PC-9 (cell line): ENCODE results near the gene LIN28B. TPM values are rescaled to one million over a fixed set of nuclear protein-coding genes. Genes with fewer than 3 reads are reported as not detected.

Experiments used
- BruUV-seq: library from RNA; stranded (reverse); fragments of 400-500 nt; replicated peaks from 2 replicates; lab custom pipeline; 2021; lab: Mats Ljungman, UMichigan
- CTCF ChIA-PET: fragments of 300-600 bp; sonication (Branson Sonifier 250); formaldehyde crosslinking; loops from one replicate; lab custom pipeline; 2022; ENCODE audit warnings: antibody characterized with exemption; lab: Charles Lee
- POLR2A ChIA-PET: fragments of 300-600 bp; sonication (Branson Sonifier 250); formaldehyde crosslinking; loops from one replicate; lab custom pipeline; 2022; ENCODE audit warnings: antibody characterized with exemption; ENCODE audit not compliant: unreplicated experiment; lab: Charles Lee
- DNase-seq, 2 experiments: peaks; one replicate each; pipeline versions ENCODE4 v3.0.0 to v3.0.0-alpha.2; 2015 to 2022; ENCODE audit warnings: mixed read lengths in 1 of 2
- H2AFZ ChIP-seq: fragments of 200-600 bp; sonication (generic); 2 replicates; pipeline ENCODE4 v1.8.1; 2017; ENCODE audit warnings: antibody characterized with exemption
- H3F3A ChIP-seq: fragments of 200-600 bp; sonication (generic); 2 replicates; pipeline ENCODE4 v1.8.1; 2017; ENCODE audit warnings: antibody characterized with exemption, mild to moderate bottlenecking, low read depth; ENCODE audit not compliant: insufficient read depth
- H3K27ac ChIP-seq: fragments of 200-600 bp; sonication (generic); 2 replicates; pipeline ENCODE4 v1.6.1; 2016; ENCODE audit warnings: mixed run types
- H3K27me3 ChIP-seq: fragments of 200-600 bp; sonication (generic); 2 replicates; pipeline ENCODE4 v1.6.1; 2016; ENCODE audit warnings: low read depth, mixed run types; ENCODE audit not compliant: insufficient read depth
- H3K36me3 ChIP-seq: fragments of 200-600 bp; sonication (generic); 2 replicates; pipeline ENCODE4 v1.6.1; 2016; ENCODE audit warnings: low read depth, mixed run types
- H3K4me1 ChIP-seq: fragments of 200-600 bp; sonication (generic); replicated peaks from 2 replicates; pipeline ENCODE4 v1.6.1; 2016; ENCODE audit warnings: mixed run types; ENCODE audit not compliant: insufficient read depth
- H3K4me2 ChIP-seq: fragments of 200-600 bp; sonication (generic); 2 replicates; pipeline ENCODE4 v1.6.1; 2017; ENCODE audit warnings: mixed run types
- H3K4me3 ChIP-seq: fragments of 200-600 bp; sonication (generic); 2 replicates; pipeline ENCODE4 v1.6.1; 2016; ENCODE audit warnings: mixed run types
- H3K79me2 ChIP-seq: fragments of 200-600 bp; sonication (generic); 2 replicates; pipeline ENCODE4 v1.6.1; 2017; ENCODE audit warnings: low read depth, mixed run types
- H3K9me2 ChIP-seq: fragments of 200-600 bp; sonication (generic); 2 replicates; pipeline ENCODE4 v1.8.1; 2017; ENCODE audit warnings: mild to moderate bottlenecking; ENCODE audit not compliant: insufficient read depth
- H3K9me3 ChIP-seq: fragments of 200-600 bp; sonication (generic); 2 replicates; pipeline ENCODE4 v1.8.1; 2016; ENCODE audit warnings: low read depth; ENCODE audit not compliant: insufficient read depth
- H4K20me1 ChIP-seq: fragments of 200-600 bp; sonication (generic); 2 replicates; pipeline ENCODE4 v1.8.1; 2017; ENCODE audit not compliant: insufficient read depth
- EZH2 ChIP-seq: fragments of 200-600 bp; sonication (generic); IDR thresholded peaks from 2 replicates; pipeline ENCODE4 v1.8.0; 2017; ENCODE audit warnings: antibody characterized with exemption, low read depth
- intact Hi-C: fragments of 100-400 bp; cut with micrococcal nuclease; formaldehyde crosslinking; loops from one replicate; pipeline ENCODE4 v1.10.0; 2022; ENCODE audit not compliant: unreplicated experiment
- total RNA-seq: library from RNA; stranded (reverse); gene quantifications from 2 replicates; pipeline ENCODE4 v1.2.3, GENCODE V29; 2021
- TF ChIP-seq, protein P1 (sequence below): fragments of 200-600 bp; sonication (generic); conservative IDR thresholded peaks from 2 replicates; pipeline ENCODE4 v1.6.1; 2017; ENCODE audit warnings: mixed run types, antibody characterized with exemption, mild to moderate bottlenecking, moderate library complexity

LIN28B gene
- total RNA-seq, 1 experiment from 2014 or later: not detected

GRCh38 chr6:105036351-105036750 lies 79.4 kb downstream of the LIN28B start:
- H3F3A ChIP-seq: no peaks in the 10 kb centered on the region
- no peaks in the 10 kb centered on the region for H3K9me3 ChIP-seq
- H4K20me1 ChIP-seq: no peaks in the 10 kb centered on the region
- DNase-seq: no peak
- BruUV-seq: no TSS peak
- H2AFZ ChIP-seq: no peak overlapping the region
- no peak for TF ChIP-seq EZH2
- TF ChIP-seq, protein P1, sequence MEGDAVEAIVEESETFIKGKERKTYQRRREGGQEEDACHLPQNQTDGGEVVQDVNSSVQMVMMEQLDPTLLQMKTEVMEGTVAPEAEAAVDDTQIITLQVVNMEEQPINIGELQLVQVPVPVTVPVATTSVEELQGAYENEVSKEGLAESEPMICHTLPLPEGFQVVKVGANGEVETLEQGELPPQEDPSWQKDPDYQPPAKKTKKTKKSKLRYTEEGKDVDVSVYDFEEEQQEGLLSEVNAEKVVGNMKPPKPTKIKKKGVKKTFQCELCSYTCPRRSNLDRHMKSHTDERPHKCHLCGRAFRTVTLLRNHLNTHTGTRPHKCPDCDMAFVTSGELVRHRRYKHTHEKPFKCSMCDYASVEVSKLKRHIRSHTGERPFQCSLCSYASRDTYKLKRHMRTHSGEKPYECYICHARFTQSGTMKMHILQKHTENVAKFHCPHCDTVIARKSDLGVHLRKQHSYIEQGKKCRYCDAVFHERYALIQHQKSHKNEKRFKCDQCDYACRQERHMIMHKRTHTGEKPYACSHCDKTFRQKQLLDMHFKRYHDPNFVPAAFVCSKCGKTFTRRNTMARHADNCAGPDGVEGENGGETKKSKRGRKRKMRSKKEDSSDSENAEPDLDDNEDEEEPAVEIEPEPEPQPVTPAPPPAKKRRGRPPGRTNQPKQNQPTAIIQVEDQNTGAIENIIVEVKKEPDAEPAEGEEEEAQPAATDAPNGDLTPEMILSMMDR: no peak
- intact Hi-C loops: no loop called here
- peaks cover 8% of the 10 kb centered on the region; the same call in 1 of the 2 replicates for H3K9me2 ChIP-seq
- no peaks in the 10 kb centered on the region for H3K79me2 ChIP-seq
- H3K4me1 ChIP-seq: no peaks in the 10 kb centered on the region
- no peak overlapping the region for H3K27ac ChIP-seq
- ChIA-PET POLR2A (no interaction called here), CTCF (no interaction called here)
- no peaks in the 10 kb centered on the region for H3K36me3 ChIP-seq
- no peaks in the 10 kb centered on the region for H3K27me3 ChIP-seq
- no peak overlapping the region for H3K4me2 ChIP-seq
- no peak overlapping the region for H3K4me3 ChIP-seq

DNA sequence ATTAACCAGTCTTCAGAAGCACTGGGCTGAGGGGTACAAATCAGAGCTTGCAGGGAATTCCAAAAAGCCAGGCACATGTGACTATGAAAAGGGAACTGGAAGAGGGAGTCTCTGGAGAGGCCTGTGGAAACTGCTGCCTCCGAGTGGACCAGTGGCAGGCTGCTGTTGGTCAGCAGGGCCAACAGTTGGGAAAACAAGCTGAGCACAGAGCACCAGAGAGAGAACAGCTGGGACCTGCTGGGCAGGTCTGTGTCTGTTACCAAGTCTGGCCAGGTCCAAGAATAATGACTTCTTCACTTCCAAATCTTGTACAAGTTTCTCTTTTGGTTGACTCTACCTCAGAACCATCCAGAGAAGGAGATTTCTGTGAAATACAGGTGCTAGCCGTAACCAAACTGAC lies 81.4 kb downstream of the LIN28B start:
- POLR2A ChIA-PET: no interaction called here
- no TSS peak for BruUV-seq
- no peak overlapping the region for H2AFZ ChIP-seq

GRCh38 chr6:105041880-105042279 lies 85.0 kb downstream of the LIN28B start:
- Histone ChIP-seq H3K9me2 (no peaks in the 10 kb centered on the region), H3K36me3 (no peaks in the 10 kb centered on the region), H4K20me1 (no peaks in the 10 kb centered on the region), H3K4me3 (no peak overlapping the region), H2AFZ (no peak overlapping the region), H3K4me2 (no peak overlapping the region), H3K4me1 (0 out of 2 replicates have a peak, but pooled peaks cover 5% of the 10 kb centered on the region), H3F3A (no peaks in the 10 kb centered on the region), H3K79me2 (no peaks in the 10 kb centered on the region), H3K27ac (no peak overlapping the region), H3K27me3 (no peaks in the 10 kb centered on the region), H3K9me3 (no peaks in the 10 kb centered on the region)
- no TSS peak for BruUV-seq
- intact Hi-C loops: no loop called here
- CTCF ChIA-PET: no interaction called here
- no peak for DNase-seq
- TF ChIP-seq, protein P1: no peak
- POLR2A ChIA-PET: no interaction called here

More for the DNA sequence above, 81.4 kb downstream of the LIN28B start:
- intact Hi-C loops: no loop called here
- Histone ChIP-seq H3K36me3 (no peaks in the 10 kb centered on the region), H3K4me3 (no peak overlapping the region), H3K27ac (no peak overlapping the region), H3K27me3 (no peaks in the 10 kb centered on the region), H3K9me3 (no peaks in the 10 kb centered on the region), H4K20me1 (no peaks in the 10 kb centered on the region), H3K79me2 (no peaks in the 10 kb centered on the region), H3F3A (no peaks in the 10 kb centered on the region), H3K9me2 (peaks cover 8% of the 10 kb centered on the region; the same call in 1 of the 2 replicates), H3K4me1 (0 out of 2 replicates have a peak, but pooled peaks cover 5% of the 10 kb centered on the region), H3K4me2 (no peak overlapping the region)
- CTCF ChIA-PET: no interaction called here
- no peak for DNase-seq
- no peak for TF ChIP-seq EZH2
- TF ChIP-seq, protein P1: no peak
